HepG2 (cell line): ENCODE measurements around the gene CMTM8. TPM values are rescaled to one million over a fixed set of nuclear protein-coding genes. Genes with fewer than 3 reads are reported as not detected.

Source experiments
- ATAC-seq: fragments of 200-7000 bp; cut with Tn5 transposase; 3 replicates; pipeline ENCODE4 v1.9.1; 2020; ENCODE audit warnings: mild to moderate bottlenecking, moderate library complexity
- BruUV-seq: library from RNA; stranded (reverse); fragments of 400-500 nt; replicated peaks from 2 replicates; lab custom pipeline; 2021; lab: Mats Ljungman, UMichigan
- CTCF ChIA-PET: fragments of 300-600 bp; formaldehyde crosslinking; extraction: SDS; loops from one replicate; lab custom pipeline; 2021; ENCODE audit warnings: low total read pairs, inconsistent platforms, low intra/inter-chr PET ratio; lab: Yijun Ruan, JAX
- POLR2A ChIA-PET: fragments of 350-600 bp; sonication (Branson Sonifier 250); formaldehyde crosslinking; loops from one replicate; lab custom pipeline; 2020; ENCODE audit warnings: antibody characterized with exemption, inconsistent platforms; lab: Yijun Ruan, JAX
- DNase-seq: peaks from one replicate; pipeline ENCODE4 v3.0.0-alpha.2; 2015; ENCODE audit warnings: low spot score
- FAIRE-seq: peaks from 3 replicates; lab custom pipeline; 2011; peaks lifted over from hg19 to GRCh38; lab: Jason Lieb, UNC
- H2AFZ ChIP-seq: one replicate; pipeline ENCODE4 v1.6.1; 2011; ENCODE audit warnings: low read length, inconsistent platforms
- H3K27ac ChIP-seq: fragments of 300-600 bp; 3 replicates; pipeline ENCODE4 v1.8.0; 2011; ENCODE audit warnings: mixed run types, mild to moderate bottlenecking, mixed read lengths, low read length, inconsistent platforms; ENCODE audit not compliant: insufficient read depth; ENCODE audit errors: extremely low read length
- H3K27me3 ChIP-seq, 2 experiments: fragments of 200-600 bp in 1 of 2; 2 replicates in 1 of 2; 3 replicates in 1 of 2; pipeline versions ENCODE4 v1.6.0 to v1.8.0; 2011; ENCODE audit warnings: low read length in 2 of 2, mild to moderate bottlenecking in 2 of 2, moderate library complexity in 2 of 2, inconsistent platforms in 1 of 2; ENCODE audit not compliant: insufficient read depth in 2 of 2, control insufficient read depth in 1 of 2
- H3K36me3 ChIP-seq, 2 experiments: fragments of 200-600 bp in 1 of 2; replicated peaks in 1 of 2; 2 replicates in 1 of 2; 3 replicates in 1 of 2; pipeline versions ENCODE4 v1.5.1 to v1.8.0; 2011; ENCODE audit warnings: low read length in 2 of 2, inconsistent platforms in 1 of 2; ENCODE audit not compliant: insufficient read depth in 2 of 2, control insufficient read depth in 1 of 2
- H3K4me1 ChIP-seq: 2 replicates; pipeline ENCODE4 v1.5.1; 2012; ENCODE audit warnings: low read length, inconsistent platforms; ENCODE audit not compliant: insufficient read depth
- H3K4me2 ChIP-seq: 2 replicates; pipeline ENCODE4 v1.6.0; 2011; ENCODE audit warnings: low read depth, low read length, inconsistent platforms
- H3K4me3 ChIP-seq, 3 experiments: fragments of 200-600 bp in 1 of 3; sonication (generic), shearing (Covaris generic) in 1 of 3; replicated peaks in 1 of 3; 2 replicates each; pipeline ENCODE4 v1.5.1; 2011 to 2016; ENCODE audit warnings: low read length in 3 of 3, inconsistent platforms in 2 of 3, low read depth in 2 of 3, mild to moderate bottlenecking in 2 of 3, control low read depth in 1 of 3, mixed read lengths in 1 of 3; ENCODE audit not compliant: insufficient read depth in 1 of 3
- H3K79me2 ChIP-seq: one replicate; pipeline ENCODE4 v1.6.1; 2011; ENCODE audit warnings: low read length, inconsistent platforms; ENCODE audit not compliant: insufficient read depth
- H3K9ac ChIP-seq: 2 replicates; pipeline ENCODE4 v1.6.0; 2011; ENCODE audit warnings: mild to moderate bottlenecking, low read depth, low read length, inconsistent platforms; ENCODE audit not compliant: insufficient read depth
- H3K9me3 ChIP-seq: 2 replicates; pipeline ENCODE4 v1.5.1; 2012; ENCODE audit warnings: mild to moderate bottlenecking, low read length
- H4K20me1 ChIP-seq: 2 replicates; pipeline ENCODE4 v1.6.0; 2011; ENCODE audit warnings: inconsistent platforms, mild to moderate bottlenecking, low read length, moderate library complexity; ENCODE audit not compliant: insufficient read depth
- CEBPZ ChIP-seq: IDR thresholded peaks from 2 replicates; pipeline ENCODE4 v1.6.1; 2012; ENCODE audit warnings: low read length, improper control_type of control experiment
- GATA4 ChIP-seq: sonication (generic); IDR thresholded peaks from 2 replicates; pipeline ENCODE4 v1.6.1; 2016; ENCODE audit warnings: antibody characterized with exemption, low read depth, borderline replicate concordance
- HMG20B ChIP-seq: conservative IDR thresholded peaks from 2 replicates; pipeline ENCODE4 v1.6.1; 2016; ENCODE audit warnings: missing genetic modification reagents, missing compliant biosample characterization
- NAIF1 ChIP-seq: sonication (generic); formaldehyde crosslinking; IDR thresholded peaks from 2 replicates; pipeline ENCODE4 v1.5.0; 2020; ENCODE audit warnings: mild to moderate bottlenecking, missing genetic modification reagents, borderline replicate concordance
- NFRKB ChIP-seq: fragments of 450-650 bp; IDR thresholded peaks from 2 replicates; pipeline ENCODE4 v1.6.1; 2017
- SCMH1 ChIP-seq: sonication (generic); formaldehyde crosslinking; IDR thresholded peaks from 2 replicates; pipeline ENCODE4 v1.9.0; 2021; ENCODE audit warnings: missing genetic modification reagents, mild to moderate bottlenecking, borderline replicate concordance
- ZNF253 ChIP-seq: sonication (generic); formaldehyde crosslinking; IDR thresholded peaks from 2 replicates; pipeline ENCODE4 v1.8.0; 2022; ENCODE audit warnings: mild to moderate bottlenecking, missing genetic modification reagents, borderline replicate concordance
- ZNF333 ChIP-seq: sonication (generic); formaldehyde crosslinking; IDR thresholded peaks from 2 replicates; pipeline ENCODE4 v1.4.0; 2020; ENCODE audit warnings: mild to moderate bottlenecking, missing genetic modification reagents, borderline replicate concordance
- ZNF335 ChIP-seq: sonication (generic); formaldehyde crosslinking; IDR thresholded peaks from 2 replicates; pipeline ENCODE4 v1.4.0; 2020; ENCODE audit warnings: missing genetic modification reagents
- WGBS: methylation state at CpG from one replicate; pipeline ENCODE4 v1.1.6; 2017; ENCODE audit warnings: low lambda C conversion rate; 5-methylcytosine and 5-hydroxymethylcytosine counted together
- in situ Hi-C: cut with HindIII; loops from 2 replicates; pipeline ENCODE4 v1.10.0; 2017; ENCODE audit warnings: low pct_unique_long_range_greater_than_20kb; ENCODE audit not compliant: extremely low pct_ligation_motif_present
- intact Hi-C: fragments of 100-400 bp; cut with micrococcal nuclease; formaldehyde crosslinking; loops from one replicate; pipeline ENCODE4 v1.10.0; 2022; ENCODE audit not compliant: unreplicated experiment
- polyA plus RNA-seq, 8 experiments: library from polyadenylated mRNA; depleted of rRNA in 3 of 8; stranded (reverse) in 7 of 8; unstranded in 1 of 8; fragments of >200 nt; fragmentation: Illumina TruSeq in 4 of 8; extraction: Trizol in 4 of 8; gene quantifications; 2 replicates each; pipeline versions ENCODE4 v1.2.1 to v1.2.3, GENCODE V29; 2011 to 2016; ENCODE audit warnings: low read depth in 4 of 8, missing spikeins in 1 of 8, mixed read lengths in 1 of 8; ENCODE audit not compliant: insufficient read depth in 1 of 8
- total RNA-seq, 5 experiments: library from RNA; depleted of rRNA; stranded (reverse); fragments of >200 nt; fragmentation: Illumina TruSeq; extraction: Trizol; gene quantifications; 2 replicates each; pipeline ENCODE4 v1.2.3, GENCODE V29; 2016; ENCODE audit warnings: low read depth in 1 of 5
- TF ChIP-seq, protein P1 (sequence below): sonication (generic); formaldehyde crosslinking; IDR thresholded peaks from 2 replicates; pipeline ENCODE4 v1.9.0; 2021; ENCODE audit warnings: missing genetic modification reagents, borderline replicate concordance

The CMTM8 gene
- total and polyA plus RNA-seq, 2 of the 13 experiments (the other 11 are each of a cell fraction or from before 2014, with no cell fraction given), result 8.9 to 15.8 TPM

DNA sequence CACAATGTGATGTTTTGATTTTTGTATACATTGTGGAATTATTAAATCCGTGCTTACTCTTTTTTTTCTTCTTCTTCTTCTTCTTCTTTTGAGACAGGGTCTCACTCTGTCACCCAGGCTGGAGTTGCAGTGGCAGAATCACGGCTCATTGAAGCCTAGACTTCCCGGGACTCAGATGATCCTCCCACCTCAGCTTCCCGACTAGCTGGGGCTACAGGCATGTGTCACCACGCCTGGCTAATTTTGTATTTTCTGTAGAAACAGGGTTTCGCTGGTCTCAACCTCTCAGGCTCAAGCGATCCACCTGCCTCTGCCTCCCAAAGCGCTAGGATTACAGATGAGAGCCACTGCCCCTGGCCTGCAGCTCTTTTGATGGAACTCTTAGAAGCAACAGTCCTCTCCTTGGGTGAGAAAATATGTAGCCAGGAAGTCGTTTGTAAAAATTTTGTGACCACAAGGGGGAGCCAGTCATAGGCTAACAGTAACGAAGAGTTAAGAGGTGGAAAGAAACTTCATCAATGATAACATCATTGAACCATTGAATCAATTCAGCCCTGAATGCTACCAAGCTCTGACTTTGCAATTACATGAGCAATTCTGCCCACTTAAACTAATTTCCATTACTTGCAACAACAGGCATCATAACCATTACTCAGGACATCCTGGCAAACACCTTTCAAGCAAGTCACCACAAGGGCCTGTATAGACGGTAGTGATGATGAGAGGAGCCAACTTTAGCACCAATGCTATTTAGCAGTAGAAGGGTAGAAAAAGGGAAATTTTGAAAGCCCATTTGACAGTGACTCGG is 136.5 kb downstream of the CMTM8 start (continued):
- TF ChIP-seq GATA4 (no peak), NAIF1 (CRISPR knock-in tag) (no peak), ZNF333 (CRISPR knock-in tag) (no peak)

- Histone ChIP-seq H3K9me3 (no peaks in the 10 kb centered on the region), H2AFZ (no peak overlapping the region)
- CTCF ChIA-PET, result interaction anchor here (0.8 to 1.6 kb wide), 3 partner anchors 23 to 289 kb away, joined by 3 to 10 read pairs (median 3); no protein-coding TSS in a partner anchor
- TF ChIP-seq CEBPZ (no peak), SCMH1 (CRISPR knock-in tag) (no peak), ZNF335 (no peak), ZNF253 (CRISPR knock-in tag) (no peak), NFRKB (no peak), HMG20B (no peak)
- TF ChIP-seq, protein P1, sequence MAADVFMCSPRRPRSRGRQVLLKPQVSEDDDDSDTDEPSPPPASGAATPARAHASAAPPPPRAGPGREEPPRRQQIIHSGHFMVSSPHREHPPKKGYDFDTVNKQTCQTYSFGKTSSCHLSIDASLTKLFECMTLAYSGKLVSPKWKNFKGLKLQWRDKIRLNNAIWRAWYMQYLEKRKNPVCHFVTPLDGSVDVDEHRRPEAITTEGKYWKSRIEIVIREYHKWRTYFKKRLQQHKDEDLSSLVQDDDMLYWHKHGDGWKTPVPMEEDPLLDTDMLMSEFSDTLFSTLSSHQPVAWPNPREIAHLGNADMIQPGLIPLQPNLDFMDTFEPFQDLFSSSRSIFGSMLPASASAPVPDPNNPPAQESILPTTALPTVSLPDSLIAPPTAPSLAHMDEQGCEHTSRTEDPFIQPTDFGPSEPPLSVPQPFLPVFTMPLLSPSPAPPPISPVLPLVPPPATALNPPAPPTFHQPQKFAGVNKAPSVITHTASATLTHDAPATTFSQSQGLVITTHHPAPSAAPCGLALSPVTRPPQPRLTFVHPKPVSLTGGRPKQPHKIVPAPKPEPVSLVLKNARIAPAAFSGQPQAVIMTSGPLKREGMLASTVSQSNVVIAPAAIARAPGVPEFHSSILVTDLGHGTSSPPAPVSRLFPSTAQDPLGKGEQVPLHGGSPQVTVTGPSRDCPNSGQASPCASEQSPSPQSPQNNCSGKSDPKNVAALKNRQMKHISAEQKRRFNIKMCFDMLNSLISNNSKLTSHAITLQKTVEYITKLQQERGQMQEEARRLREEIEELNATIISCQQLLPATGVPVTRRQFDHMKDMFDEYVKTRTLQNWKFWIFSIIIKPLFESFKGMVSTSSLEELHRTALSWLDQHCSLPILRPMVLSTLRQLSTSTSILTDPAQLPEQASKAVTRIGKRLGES (CRISPR knock-in tag), result no peak
- TF ChIP-seq, all 625 proteins: peak for 0
- H3K4me3 ChIP-seq, result no peak overlapping the region
- intact Hi-C loops (loop anchor here (1.0 to 5.0 kb wide), 2 partner anchors 24 to 287 kb away; no protein-coding TSS in a partner anchor), in situ Hi-C loops (no loop called here)
- no peak for ATAC-seq
- no peak overlapping the region for H3K27ac ChIP-seq
- no peaks in the 10 kb centered on the region for H3K27me3 ChIP-seq
- H3K9ac ChIP-seq, result no peak overlapping the region
- H3K79me2 ChIP-seq, result no peaks in the 10 kb centered on the region
- no peak for FAIRE-seq
- BruUV-seq, result no TSS peak
- POLR2A ChIA-PET, result no interaction called here
- no peaks in the 10 kb centered on the region for H3K36me3 ChIP-seq
- 93% methylated on average over 5 of the region's 5 CpGs for WGBS
- H4K20me1 ChIP-seq, result no peaks in the 10 kb centered on the region
- no peak overlapping the region for H3K4me2 ChIP-seq
- no peak for DNase-seq
- 0 out of 2 replicates have a peak, but pooled peaks cover 6% of the 10 kb centered on the region for H3K4me1 ChIP-seq
These were observed 137.1 kb downstream of the CMTM8 start for GRCh38 chr3:32375596-32375930.
